A673 (cell line): ENCODE measurements around the gene PIK3AP1.

Source experiments
- CTCF ChIP-seq: fragments of 300-800, 200-600 bp; sonication (generic); conservative IDR thresholded peaks from 2 replicates; pipeline ENCODE4 v1.5.1; 2017; ENCODE audit warnings: low read depth, mild to moderate bottlenecking, antibody characterized with exemption, low read length, moderate library complexity, mixed read lengths
- EZH2 ChIP-seq: fragments of 200-600 bp; sonication (generic); IDR thresholded peaks from 2 replicates; pipeline ENCODE4 v1.6.1; 2017; ENCODE audit warnings: borderline replicate concordance, low read depth, mild to moderate bottlenecking, mixed read lengths, antibody characterized with exemption, low read length; ENCODE audit not compliant: poor library complexity, severe bottlenecking

GRCh38 chr10:96664563-96664962, 55.8 kb downstream of the PIK3AP1 start:
- TF ChIP-seq CTCF (no peak), EZH2 (no peak)
